Duodenal mucosa (tissue), 2 donors: Measurements from ENCODE around the gene RRAD.

Experiments
- H3K27ac ChIP-seq: one replicate; pipeline ENCODE4 v1.7.0; 2013; ENCODE audit warnings: low read depth, low read length
- H3K27me3 ChIP-seq, 2 donors: one replicate each; pipeline ENCODE4 v1.7.0; 2013; ENCODE audit warnings: low read length in 2 of 2, control low read depth in 1 of 2; ENCODE audit not compliant: insufficient read depth in 2 of 2, control insufficient read depth in 1 of 2
- H3K36me3 ChIP-seq, 2 donors: one replicate each; pipeline ENCODE4 v1.7.0; 2013; ENCODE audit warnings: low read length in 2 of 2, control low read depth in 1 of 2; ENCODE audit not compliant: insufficient read depth in 2 of 2, control insufficient read depth in 1 of 2
- H3K4me1 ChIP-seq, 2 donors: one replicate each; pipeline ENCODE4 v1.7.0; 2013; ENCODE audit warnings: low read length in 2 of 2, control low read depth in 1 of 2; ENCODE audit not compliant: insufficient read depth in 2 of 2, control insufficient read depth in 1 of 2
- H3K4me3 ChIP-seq, 2 donors: one replicate each; pipeline ENCODE4 v1.7.0; 2013; ENCODE audit warnings: low read length in 2 of 2, low read depth in 1 of 2
- H3K9ac ChIP-seq, 2 donors: one replicate each; pipeline ENCODE4 v1.7.0; 2013; ENCODE audit warnings: low read length in 2 of 2, low read depth in 1 of 2
- H3K9me3 ChIP-seq, 2 donors: one replicate each; pipeline ENCODE4 v1.7.0; 2013; ENCODE audit warnings: low read length in 2 of 2, control low read depth in 1 of 2; ENCODE audit not compliant: control insufficient read depth in 1 of 2

The RRAD gene

DNA sequence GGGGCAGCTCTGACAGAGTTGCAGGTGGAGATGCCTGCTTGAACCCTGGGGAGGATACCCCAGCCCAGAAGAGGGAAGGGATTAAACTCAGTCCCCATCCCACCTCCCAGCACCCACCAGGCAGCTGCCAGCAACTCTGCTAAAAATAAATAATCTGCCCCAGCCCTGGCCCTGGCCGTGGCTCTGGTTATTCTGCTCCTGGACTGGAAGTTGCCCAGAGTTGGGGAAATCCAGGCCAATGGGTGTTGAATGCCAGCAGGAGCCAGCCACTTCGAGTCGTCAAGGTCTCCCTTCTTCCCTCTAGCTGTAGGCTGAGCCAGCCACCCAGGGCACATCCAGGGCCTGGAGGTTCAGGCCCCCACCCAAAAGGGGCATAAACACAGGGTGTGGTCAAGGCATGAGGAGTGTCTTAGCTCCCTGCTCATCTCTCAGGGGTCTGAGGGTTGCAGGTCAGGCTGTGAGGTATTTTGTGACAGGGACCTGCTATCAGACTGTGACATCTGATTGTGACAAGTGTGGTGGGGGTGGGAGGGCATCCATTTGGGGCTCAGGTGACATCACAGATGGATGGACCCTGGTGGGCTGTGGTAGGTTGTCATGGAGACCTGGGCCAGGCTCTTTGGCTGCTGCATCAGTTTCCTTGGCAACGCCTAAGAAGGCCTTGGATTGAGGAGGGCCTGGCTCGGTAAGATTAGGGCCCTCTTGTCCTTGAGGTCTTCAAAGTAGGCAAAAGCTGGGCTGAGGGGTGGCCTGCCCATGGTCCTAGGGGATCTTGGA, 1.0 kb upstream of the RRAD start:
- H3K9ac ChIP-seq: no peak overlapping the region
- H3K27me3 ChIP-seq: peaks cover 4 to 5% of the 10 kb centered on the region in 2 donors
- peaks cover 8 to 33% of the 10 kb centered on the region in 2 donors for H3K4me1 ChIP-seq
- peak overlapping the region; percentile 20 for H3K27ac ChIP-seq
- H3K36me3 ChIP-seq: no peaks in the 10 kb centered on the region
- peak overlapping the region in 1 of 2 donors; percentile 15 for H3K4me3 ChIP-seq
- H3K9me3 ChIP-seq: no peaks in the 10 kb centered on the region

DNA sequence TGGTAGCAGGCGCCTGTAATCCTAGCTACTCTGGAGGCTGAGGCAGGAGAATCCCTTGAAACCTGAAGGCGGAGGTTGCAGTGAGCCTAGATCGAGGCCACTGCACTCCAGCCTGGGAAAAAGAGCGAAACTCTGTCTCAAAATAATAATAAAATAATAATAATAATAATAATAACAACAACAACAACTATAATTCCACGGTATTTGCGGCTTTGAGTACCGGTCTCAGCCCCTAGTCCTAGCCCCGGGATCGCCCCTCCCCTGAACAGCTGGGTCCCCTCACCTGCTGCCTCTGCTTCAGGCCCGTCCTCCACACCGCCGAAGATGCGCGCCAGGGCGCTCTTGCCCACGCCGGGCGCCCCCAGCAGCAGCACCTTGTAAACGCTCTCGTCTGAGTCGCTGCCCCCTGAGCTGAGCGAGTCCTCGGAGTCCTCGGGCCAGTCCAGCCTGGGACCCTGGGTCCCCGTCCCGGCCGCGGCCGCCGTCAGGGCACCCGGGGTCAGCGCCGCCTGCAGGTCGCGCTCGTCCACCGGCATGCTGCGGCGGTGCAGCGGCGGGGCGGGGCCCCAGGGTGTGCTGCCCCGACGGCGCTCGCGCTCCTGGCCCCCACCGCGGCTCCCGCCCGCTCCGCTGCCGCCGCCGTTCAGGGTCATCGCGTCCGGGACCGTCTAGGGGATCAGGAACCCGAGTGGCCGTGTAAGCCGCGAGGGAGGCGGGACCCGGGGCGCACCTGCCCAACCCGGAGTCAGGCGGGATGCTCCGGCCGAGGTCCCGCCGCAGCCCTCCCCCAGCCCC, 611 bp downstream of the RRAD start:
- Histone ChIP-seq H3K27me3 (peaks cover 4 to 5% of the 10 kb centered on the region in 2 donors), H3K9me3 (no peaks in the 10 kb centered on the region), H3K4me3 (peak overlapping the region; percentile 43 to 58), H3K9ac (no peak overlapping the region), H3K36me3 (no peaks in the 10 kb centered on the region), H3K27ac (no peak overlapping the region), H3K4me1 (peaks cover 4 to 30% of the 10 kb centered on the region in 2 donors)

DNA sequence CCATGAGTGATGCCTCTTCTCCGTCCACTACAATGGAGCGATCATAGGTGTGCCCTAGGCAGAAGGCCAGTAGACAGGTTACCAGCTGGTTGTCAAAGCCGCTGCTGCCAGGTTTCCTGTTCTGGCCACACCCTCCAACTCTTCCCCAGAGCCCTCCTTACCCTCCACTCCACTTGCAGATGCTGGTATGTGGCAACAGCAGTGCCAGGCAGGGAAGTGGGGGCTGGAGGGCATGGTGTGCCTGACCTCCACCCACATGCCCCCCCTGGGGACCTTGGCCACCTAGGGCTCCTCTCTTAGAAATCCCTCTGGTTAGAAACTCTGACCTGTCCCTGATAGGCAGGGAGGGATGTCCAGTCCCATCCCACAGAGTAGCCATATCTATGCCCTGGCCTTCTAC, 1.5 kb downstream of the RRAD start:
- H3K27ac ChIP-seq: no peak overlapping the region
- peaks cover 13 to 35% of the 10 kb centered on the region in 2 donors for H3K4me1 ChIP-seq
- H3K4me3 ChIP-seq: peak overlapping the region in 1 of 2 donors; percentile 40
- H3K27me3 ChIP-seq: peaks cover 4 to 5% of the 10 kb centered on the region in 2 donors
- H3K9ac ChIP-seq: peak overlapping the region in 1 of 2 donors; percentile 6
- no peaks in the 10 kb centered on the region for H3K9me3 ChIP-seq
- H3K36me3 ChIP-seq: no peaks in the 10 kb centered on the region

DNA sequence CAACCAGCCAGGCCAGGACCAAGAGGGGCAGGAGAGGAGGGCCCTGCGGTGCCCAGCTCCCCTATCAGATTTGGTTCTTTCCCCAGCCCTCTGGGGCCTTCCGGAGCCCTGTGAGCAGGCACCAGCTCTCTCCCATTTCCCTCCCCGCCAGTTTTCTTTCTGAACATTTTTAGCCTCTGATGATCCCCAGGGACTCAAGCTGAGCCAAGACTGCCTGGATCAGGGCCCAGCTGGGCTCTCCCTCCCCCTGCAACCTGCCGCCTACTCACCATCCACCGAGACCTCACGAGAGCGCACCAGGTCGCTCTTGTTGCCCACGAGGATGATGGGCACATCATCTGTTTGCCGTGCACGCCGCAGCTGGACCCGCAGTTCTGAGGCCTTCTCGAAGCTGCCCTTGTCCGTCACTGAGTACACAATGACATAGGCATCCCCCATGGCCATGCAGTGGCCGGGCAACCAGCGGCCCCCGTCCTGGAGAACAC, 2.0 kb downstream of the RRAD start:
- Histone ChIP-seq H3K27ac (peak overlapping the region; percentile 10), H3K9ac (peak overlapping the region in 1 of 2 donors; percentile 6), H3K27me3 (peaks cover 4 to 5% of the 10 kb centered on the region in 2 donors), H3K36me3 (no peaks in the 10 kb centered on the region), H3K4me3 (peak overlapping the region in 1 of 2 donors; percentile 40), H3K4me1 (peaks cover 18 to 36% of the 10 kb centered on the region in 2 donors), H3K9me3 (no peaks in the 10 kb centered on the region)

DNA sequence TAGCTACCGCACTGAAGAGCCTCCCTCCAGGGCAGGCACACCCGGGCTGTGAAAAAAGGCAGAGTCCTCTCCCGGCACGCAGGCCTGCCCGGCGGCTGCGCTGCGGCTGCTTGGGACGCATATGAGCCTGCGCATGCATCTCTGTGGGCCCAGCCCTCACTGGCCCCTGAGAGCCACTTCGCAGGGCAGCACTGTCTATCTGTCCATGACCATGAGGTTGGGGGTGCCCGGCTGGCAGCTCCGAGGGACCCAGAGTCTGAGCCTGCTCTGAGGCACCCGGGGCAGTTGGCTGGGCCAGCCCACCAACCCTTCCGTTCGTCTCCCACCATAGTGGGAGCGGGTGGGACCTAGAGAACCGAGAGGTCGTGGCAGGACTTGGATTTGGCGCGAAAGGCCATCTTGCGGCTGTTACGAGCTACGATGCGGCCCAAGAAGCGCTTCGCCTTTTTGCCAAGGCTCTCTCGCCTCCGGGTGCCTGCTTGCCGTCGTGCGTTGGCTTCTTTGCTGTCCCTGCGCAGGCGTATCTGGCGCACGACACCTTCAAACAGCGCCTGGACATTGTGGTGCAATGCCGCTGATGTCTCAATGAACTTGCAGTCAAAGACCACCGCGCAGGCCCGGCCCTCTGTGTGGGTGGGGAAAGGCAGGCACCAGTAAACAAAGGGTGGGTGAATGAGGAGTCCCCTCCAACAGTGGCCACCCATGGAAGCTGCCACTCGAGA, 3.4 kb downstream of the RRAD start:
- Histone ChIP-seq H3K27ac (no peak overlapping the region), H3K27me3 (peaks cover 4 to 5% of the 10 kb centered on the region in 2 donors), H3K4me3 (no peak overlapping the region), H3K9ac (no peak overlapping the region), H3K9me3 (no peaks in the 10 kb centered on the region), H3K4me1 (peaks cover 18 to 40% of the 10 kb centered on the region in 2 donors), H3K36me3 (no peaks in the 10 kb centered on the region)

DNA sequence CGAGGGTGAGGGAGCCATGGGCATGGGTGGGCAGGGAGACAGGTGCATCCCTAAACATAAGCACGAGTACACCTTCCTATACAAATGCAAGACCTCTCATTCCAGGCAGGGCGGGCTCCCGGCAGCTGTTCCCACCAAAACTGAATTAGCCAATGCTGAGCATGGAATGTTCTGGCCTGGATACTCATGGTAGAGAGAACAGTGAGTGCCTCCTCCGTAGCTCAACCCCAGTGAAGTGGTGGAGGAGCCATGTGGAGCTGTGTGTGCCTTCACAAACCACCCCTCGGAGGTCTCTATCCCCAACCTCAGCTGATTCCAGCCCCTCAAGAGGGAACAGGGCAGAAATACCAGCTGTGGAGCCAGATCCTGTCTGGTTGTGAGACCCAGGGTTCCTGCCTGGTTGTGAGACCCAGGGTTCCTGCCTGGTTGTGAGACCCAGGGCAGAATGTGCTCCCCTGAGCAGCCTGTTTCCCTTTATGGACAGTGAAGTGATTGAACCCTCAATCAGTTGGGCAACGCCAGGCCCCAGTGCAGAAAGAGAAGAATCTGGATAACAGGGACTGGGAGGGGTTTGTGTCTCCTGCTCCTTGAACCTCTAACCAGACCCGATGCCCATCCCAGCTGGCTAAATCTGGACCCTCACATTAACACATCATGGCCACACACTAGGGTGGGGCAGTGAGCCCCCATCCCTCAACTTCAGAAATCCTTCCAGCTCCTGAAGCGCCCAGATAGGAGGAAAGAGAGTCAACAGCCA, 4.2 kb downstream of the RRAD start:
- H3K9me3 ChIP-seq: no peaks in the 10 kb centered on the region
- H3K27me3 ChIP-seq: peaks cover 4 to 5% of the 10 kb centered on the region in 2 donors
- no peak overlapping the region for H3K9ac ChIP-seq
- no peak overlapping the region for H3K27ac ChIP-seq
- peaks cover 18 to 40% of the 10 kb centered on the region in 2 donors for H3K4me1 ChIP-seq
- H3K4me3 ChIP-seq: no peak overlapping the region
- no peaks in the 10 kb centered on the region for H3K36me3 ChIP-seq

DNA sequence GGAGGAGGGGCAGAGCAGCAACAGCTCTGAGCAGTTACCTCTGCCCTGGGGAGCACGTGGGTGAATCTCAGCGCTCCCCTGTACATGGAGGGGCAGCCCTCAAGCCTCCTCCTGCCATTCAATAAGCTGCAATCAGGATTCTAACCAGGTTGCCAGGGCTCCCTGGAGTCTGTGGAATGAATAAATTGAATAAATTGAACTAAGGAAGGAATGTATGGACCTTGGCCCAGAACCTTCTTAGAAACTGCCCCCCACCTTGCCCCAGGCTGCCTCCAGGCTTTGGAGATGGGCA, 5.1 kb downstream of the RRAD start:
- H3K4me1 ChIP-seq: peaks cover 18 to 35% of the 10 kb centered on the region in 2 donors
- no peak overlapping the region for H3K4me3 ChIP-seq
- no peak overlapping the region for H3K9ac ChIP-seq
- no peak overlapping the region for H3K27ac ChIP-seq
- H3K27me3 ChIP-seq: peaks cover 4 to 5% of the 10 kb centered on the region in 2 donors
- H3K36me3 ChIP-seq: no peaks in the 10 kb centered on the region
- H3K9me3 ChIP-seq: no peaks in the 10 kb centered on the region

DNA sequence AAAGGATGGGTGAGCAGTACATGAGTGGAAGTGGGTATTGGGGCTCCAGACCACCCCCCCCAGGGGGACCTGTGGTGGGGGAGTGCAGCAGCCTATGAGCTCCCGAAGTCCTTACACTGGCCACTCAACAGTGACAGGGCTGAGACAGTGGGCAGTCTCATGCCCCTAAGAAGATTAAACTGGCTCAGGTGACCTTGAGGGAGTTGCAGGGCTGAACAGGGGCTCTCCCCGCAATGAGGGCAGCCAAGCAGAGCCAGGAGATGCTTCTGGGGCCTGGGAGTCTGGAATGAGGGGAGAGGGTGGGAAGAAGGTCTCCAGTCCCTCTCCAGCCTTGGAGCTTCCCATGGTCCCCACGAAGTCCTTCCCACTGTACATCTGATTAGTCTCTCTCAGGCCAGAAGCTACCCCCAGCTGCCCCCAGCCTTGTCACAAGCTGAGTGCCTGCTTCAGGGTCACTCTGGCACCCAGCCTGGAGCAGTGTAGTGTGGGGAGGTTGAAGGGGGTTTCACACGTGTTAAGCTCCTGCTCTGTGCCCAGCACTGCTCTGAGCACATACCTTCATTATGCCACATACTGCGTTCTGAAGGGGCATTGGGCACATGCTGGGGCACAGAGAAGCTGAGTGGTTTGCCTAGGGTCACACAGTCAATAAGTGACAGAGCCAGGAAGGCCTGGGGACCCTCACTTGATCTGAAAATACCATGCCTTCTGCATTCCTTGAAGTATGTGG, 5.6 kb downstream of the RRAD start:
- peak overlapping the region; percentile 23 for H3K27ac ChIP-seq
- H3K36me3 ChIP-seq: no peaks in the 10 kb centered on the region
- no peak overlapping the region for H3K4me3 ChIP-seq
- peaks cover 18 to 33% of the 10 kb centered on the region in 2 donors for H3K4me1 ChIP-seq
- H3K9me3 ChIP-seq: no peaks in the 10 kb centered on the region
- H3K27me3 ChIP-seq: peaks cover 4 to 5% of the 10 kb centered on the region in 2 donors
- no peak overlapping the region for H3K9ac ChIP-seq
